ENCODE results near the gene MGAT5B. TPM values are rescaled to one million over a fixed set of nuclear protein-coding genes. Genes with fewer than 3 reads are reported as not detected.

Gene MGAT5B
- total and polyA plus RNA-seq, 4 donors: 0.02 to 0.25 TPM; not detected in 2

DNA sequence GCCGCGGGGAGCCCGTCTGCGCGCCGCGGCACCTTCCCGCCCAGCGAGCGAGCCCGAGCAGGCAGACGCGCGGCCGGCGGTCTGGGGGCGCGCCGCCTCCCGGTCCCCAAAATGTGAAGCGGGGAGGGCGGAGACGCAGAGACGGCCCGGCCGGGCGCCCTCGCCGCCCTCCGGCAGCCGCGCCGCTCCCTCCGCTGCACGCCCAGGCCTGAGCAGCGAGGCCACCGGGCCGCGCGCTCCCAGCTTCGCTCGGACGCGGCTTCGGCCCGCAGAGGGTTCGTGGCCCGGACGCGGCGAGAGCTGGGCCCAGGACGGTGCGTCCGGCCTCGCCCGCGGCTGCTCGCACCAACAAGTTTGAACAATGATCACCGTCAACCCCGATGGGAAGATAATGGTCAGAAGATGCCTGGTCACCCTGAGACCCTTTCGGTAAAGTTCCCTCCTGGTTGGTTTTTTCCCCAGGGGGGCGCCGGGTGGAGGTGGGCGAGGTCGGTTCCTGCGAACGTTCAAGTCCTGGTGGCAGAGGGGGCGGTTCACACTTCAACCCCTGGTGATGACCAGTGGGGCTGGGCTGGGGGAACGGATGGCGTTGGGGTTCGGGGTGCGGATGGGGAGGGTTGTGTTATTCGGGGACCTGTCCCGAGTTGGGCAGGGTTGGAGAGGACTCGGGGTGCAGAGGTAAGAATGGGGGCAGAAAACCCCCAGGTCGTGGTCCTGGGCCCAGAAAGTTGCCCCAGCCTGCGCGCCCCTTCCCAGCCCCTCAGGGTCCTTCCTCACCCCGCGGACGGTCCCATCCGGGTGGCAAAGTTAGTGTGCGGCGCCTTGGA is 678 bp downstream of the MGAT5B start:
- H3K9ac ChIP-seq (ENCODE audit: low read depth in 1 of 2, low read length in 2 of 2): no peak overlapping the region
- no peaks in the 10 kb centered on the region for H3K36me3 ChIP-seq (ENCODE audit: control insufficient read depth in 4 of 4, insufficient read depth in 3 of 4, low read depth in 1 of 4, low read length in 3 of 4)
- peaks cover 5 to 15% (median 9%) of the 10 kb centered on the region in 4 donors for H3K4me1 ChIP-seq (ENCODE audit: control insufficient read depth in 4 of 4, insufficient read depth in 4 of 4, low read length in 3 of 4)
- DNase-seq (ENCODE audit: low spot score): no peak
- 3% methylated on average over 84 of the region's 84 CpGs for WGBS
- no peaks in the 10 kb centered on the region for H3K9me3 ChIP-seq (ENCODE audit: control insufficient read depth in 4 of 4, low read length in 3 of 4)
- peak overlapping the region in 1 of 3 donors; percentile 48 for H3K4me3 ChIP-seq (ENCODE audit: low read depth in 1 of 3, low read length in 3 of 3)
- H3K27me3 ChIP-seq (ENCODE audit: control insufficient read depth in 4 of 4, insufficient read depth in 4 of 4, low read length in 3 of 4): peaks cover 0 to 8% (median 4%) of the 10 kb centered on the region in 4 donors
- no peak overlapping the region for H3K27ac ChIP-seq (ENCODE audit: low read depth in 1 of 2, low read length in 2 of 2)
- TF ChIP-seq NR2F2 (IDR thresholded peaks at IDR 0.05): no peak
- TF ChIP-seq, protein P1, sequence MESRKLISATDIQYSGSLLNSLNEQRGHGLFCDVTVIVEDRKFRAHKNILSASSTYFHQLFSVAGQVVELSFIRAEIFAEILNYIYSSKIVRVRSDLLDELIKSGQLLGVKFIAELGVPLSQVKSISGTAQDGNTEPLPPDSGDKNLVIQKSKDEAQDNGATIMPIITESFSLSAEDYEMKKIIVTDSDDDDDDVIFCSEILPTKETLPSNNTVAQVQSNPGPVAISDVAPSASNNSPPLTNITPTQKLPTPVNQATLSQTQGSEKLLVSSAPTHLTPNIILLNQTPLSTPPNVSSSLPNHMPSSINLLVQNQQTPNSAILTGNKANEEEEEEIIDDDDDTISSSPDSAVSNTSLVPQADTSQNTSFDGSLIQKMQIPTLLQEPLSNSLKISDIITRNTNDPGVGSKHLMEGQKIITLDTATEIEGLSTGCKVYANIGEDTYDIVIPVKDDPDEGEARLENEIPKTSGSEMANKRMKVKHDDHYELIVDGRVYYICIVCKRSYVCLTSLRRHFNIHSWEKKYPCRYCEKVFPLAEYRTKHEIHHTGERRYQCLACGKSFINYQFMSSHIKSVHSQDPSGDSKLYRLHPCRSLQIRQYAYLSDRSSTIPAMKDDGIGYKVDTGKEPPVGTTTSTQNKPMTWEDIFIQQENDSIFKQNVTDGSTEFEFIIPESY (IDR thresholded peaks at IDR 0.05): no peak

DNA sequence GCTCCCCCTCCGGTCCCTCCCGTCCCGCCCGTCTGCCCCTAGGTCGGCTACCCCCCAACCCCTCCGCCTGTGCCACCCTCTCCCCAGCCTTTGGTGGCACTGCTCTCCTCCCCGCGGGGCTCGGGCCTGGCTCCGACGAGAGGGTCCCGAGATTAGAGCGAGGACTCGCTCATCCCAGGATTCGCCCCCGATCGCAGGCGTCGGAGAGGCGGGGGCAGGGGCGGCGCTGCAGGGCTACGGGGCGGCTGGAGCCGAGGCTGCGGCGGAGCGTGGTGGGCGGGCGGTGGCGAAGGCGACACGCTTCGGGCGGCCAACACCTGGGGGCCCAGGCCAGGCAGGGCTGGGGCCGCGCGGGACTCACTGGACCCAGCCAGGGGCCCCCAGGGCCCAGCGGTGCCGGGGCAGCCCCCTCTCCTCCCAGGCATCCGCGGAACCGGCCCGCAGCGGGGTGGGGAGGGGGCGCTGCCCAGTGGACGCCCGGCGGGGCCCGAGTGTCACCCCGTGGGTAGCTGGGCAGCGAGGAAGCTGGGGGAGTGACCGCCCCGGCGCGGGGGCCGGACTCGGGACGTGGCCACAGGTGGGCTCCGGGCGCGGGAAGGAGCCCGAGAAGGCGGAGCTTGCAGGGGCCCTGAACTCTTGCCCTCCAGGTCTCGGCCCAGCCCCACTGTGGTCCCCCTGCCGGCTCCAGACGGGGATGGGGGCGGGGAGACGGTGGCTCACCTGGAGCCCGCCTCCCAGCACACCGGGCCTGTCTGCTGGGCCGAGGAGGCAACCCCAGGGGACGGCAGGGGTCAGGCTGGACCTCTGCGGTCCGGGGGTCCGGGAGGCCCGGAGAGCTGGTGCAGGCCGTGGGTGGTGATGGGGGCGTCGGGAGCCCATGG is 1.5 kb downstream of the MGAT5B start:
- H3K9me3 ChIP-seq (ENCODE audit: control insufficient read depth in 4 of 4, low read length in 3 of 4): no peaks in the 10 kb centered on the region
- no peak for DNase-seq (ENCODE audit: low spot score)
- WGBS: 5% methylated on average over 80 of the region's 80 CpGs
- H3K4me3 ChIP-seq (ENCODE audit: low read depth in 1 of 3, low read length in 3 of 3): no peak overlapping the region
- H3K9ac ChIP-seq (ENCODE audit: low read depth in 1 of 2, low read length in 2 of 2): no peak overlapping the region
- no peak for TF ChIP-seq YY1 (IDR thresholded peaks at IDR 0.05)
- H3K27me3 ChIP-seq (ENCODE audit: control insufficient read depth in 4 of 4, insufficient read depth in 4 of 4, low read length in 3 of 4): peaks cover 0 to 8% (median 4%) of the 10 kb centered on the region in 4 donors
- no peak overlapping the region for H3K27ac ChIP-seq (ENCODE audit: low read depth in 1 of 2, low read length in 2 of 2)
- peaks cover 5 to 15% (median 9%) of the 10 kb centered on the region in 4 donors for H3K4me1 ChIP-seq (ENCODE audit: control insufficient read depth in 4 of 4, insufficient read depth in 4 of 4, low read length in 3 of 4)
- H3K36me3 ChIP-seq (ENCODE audit: control insufficient read depth in 4 of 4, insufficient read depth in 3 of 4, low read depth in 1 of 4, low read length in 3 of 4): no peaks in the 10 kb centered on the region

DNA sequence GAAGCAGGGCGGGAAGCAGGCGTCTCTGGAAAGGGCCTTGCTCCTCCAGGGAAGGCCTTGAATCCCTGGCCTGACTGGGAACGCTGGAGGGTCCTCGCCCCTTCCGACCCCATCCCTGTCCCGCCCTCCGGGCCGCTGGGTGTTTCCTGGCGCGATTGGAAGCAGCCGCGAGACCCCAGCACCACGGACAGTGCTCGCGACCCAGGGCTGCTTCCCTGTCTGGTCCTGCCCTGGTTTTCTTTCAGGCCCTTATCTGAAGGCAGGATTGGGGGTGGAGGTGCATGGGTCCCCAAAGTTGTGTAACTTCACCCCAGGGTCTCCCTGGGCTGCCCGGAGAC is 2.1 kb downstream of the MGAT5B start:
- Histone ChIP-seq H3K36me3 (ENCODE audit: control insufficient read depth in 4 of 4, insufficient read depth in 3 of 4, low read depth in 1 of 4, low read length in 3 of 4) (no peaks in the 10 kb centered on the region), H3K27me3 (ENCODE audit: control insufficient read depth in 4 of 4, insufficient read depth in 4 of 4, low read length in 3 of 4) (peaks cover 0 to 8% (median 4%) of the 10 kb centered on the region in 4 donors), H3K9ac (ENCODE audit: low read depth in 1 of 2, low read length in 2 of 2) (no peak overlapping the region), H3K27ac (ENCODE audit: low read depth in 1 of 2, low read length in 2 of 2) (no peak overlapping the region), H3K4me3 (ENCODE audit: low read depth in 1 of 3, low read length in 3 of 3) (no peak overlapping the region), H3K4me1 (ENCODE audit: control insufficient read depth in 4 of 4, insufficient read depth in 4 of 4, low read length in 3 of 4) (peaks cover 5 to 15% (median 9%) of the 10 kb centered on the region in 4 donors), H3K9me3 (ENCODE audit: control insufficient read depth in 4 of 4, low read length in 3 of 4) (peaks cover 0 to 4% (median 0%) of the 10 kb centered on the region in 4 donors)
- WGBS: 16% methylated on average over 16 of the region's 16 CpGs
- TF ChIP-seq FOXA2 (IDR thresholded peaks at IDR 0.05) (no peak), EGR1 (IDR thresholded peaks at IDR 0.05; ENCODE audit: low read depth in 2 of 2) (no peak)
- no peak for DNase-seq (ENCODE audit: low spot score)

DNA sequence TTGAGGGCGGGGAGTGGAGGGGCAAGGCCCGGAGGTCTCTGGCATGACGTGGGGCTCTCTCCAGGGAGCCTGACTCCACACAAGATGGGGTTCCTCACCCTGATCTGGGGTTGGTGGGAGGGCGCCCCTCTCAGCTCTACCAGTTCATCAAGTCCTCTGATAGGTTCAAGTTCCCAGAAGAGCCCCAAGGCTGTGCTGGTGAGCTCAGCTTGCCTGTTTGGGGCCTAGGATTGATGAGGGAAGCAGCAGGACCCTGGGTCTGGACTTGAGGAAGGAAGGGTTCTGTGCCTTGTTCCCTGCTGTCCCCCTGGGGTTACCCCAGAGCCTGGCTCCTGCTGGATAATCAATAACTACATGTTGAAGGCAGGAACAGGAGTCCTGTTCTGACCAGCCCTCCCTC is 3.5 kb downstream of the MGAT5B start:
- no peak for DNase-seq (ENCODE audit: low spot score)
- Histone ChIP-seq H3K9me3 (ENCODE audit: control insufficient read depth in 4 of 4, low read length in 3 of 4) (peaks cover 0 to 4% (median 0%) of the 10 kb centered on the region in 4 donors), H3K4me3 (ENCODE audit: low read depth in 1 of 3, low read length in 3 of 3) (no peak overlapping the region), H3K27me3 (ENCODE audit: control insufficient read depth in 4 of 4, insufficient read depth in 4 of 4, low read length in 3 of 4) (peaks cover 0 to 8% (median 4%) of the 10 kb centered on the region in 4 donors), H3K4me1 (ENCODE audit: control insufficient read depth in 4 of 4, insufficient read depth in 4 of 4, low read length in 3 of 4) (peaks cover 5 to 15% (median 9%) of the 10 kb centered on the region in 4 donors), H3K27ac (ENCODE audit: low read depth in 1 of 2, low read length in 2 of 2) (no peak overlapping the region), H3K9ac (ENCODE audit: low read depth in 1 of 2, low read length in 2 of 2) (no peak overlapping the region), H3K36me3 (ENCODE audit: control insufficient read depth in 4 of 4, insufficient read depth in 3 of 4, low read depth in 1 of 4, low read length in 3 of 4) (no peaks in the 10 kb centered on the region)
- TF ChIP-seq, protein P2, sequence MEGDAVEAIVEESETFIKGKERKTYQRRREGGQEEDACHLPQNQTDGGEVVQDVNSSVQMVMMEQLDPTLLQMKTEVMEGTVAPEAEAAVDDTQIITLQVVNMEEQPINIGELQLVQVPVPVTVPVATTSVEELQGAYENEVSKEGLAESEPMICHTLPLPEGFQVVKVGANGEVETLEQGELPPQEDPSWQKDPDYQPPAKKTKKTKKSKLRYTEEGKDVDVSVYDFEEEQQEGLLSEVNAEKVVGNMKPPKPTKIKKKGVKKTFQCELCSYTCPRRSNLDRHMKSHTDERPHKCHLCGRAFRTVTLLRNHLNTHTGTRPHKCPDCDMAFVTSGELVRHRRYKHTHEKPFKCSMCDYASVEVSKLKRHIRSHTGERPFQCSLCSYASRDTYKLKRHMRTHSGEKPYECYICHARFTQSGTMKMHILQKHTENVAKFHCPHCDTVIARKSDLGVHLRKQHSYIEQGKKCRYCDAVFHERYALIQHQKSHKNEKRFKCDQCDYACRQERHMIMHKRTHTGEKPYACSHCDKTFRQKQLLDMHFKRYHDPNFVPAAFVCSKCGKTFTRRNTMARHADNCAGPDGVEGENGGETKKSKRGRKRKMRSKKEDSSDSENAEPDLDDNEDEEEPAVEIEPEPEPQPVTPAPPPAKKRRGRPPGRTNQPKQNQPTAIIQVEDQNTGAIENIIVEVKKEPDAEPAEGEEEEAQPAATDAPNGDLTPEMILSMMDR (IDR thresholded peaks at IDR 0.05; ENCODE audit: low read depth, low read length, missing input control): no peak
- TF ChIP-seq, protein P3, sequence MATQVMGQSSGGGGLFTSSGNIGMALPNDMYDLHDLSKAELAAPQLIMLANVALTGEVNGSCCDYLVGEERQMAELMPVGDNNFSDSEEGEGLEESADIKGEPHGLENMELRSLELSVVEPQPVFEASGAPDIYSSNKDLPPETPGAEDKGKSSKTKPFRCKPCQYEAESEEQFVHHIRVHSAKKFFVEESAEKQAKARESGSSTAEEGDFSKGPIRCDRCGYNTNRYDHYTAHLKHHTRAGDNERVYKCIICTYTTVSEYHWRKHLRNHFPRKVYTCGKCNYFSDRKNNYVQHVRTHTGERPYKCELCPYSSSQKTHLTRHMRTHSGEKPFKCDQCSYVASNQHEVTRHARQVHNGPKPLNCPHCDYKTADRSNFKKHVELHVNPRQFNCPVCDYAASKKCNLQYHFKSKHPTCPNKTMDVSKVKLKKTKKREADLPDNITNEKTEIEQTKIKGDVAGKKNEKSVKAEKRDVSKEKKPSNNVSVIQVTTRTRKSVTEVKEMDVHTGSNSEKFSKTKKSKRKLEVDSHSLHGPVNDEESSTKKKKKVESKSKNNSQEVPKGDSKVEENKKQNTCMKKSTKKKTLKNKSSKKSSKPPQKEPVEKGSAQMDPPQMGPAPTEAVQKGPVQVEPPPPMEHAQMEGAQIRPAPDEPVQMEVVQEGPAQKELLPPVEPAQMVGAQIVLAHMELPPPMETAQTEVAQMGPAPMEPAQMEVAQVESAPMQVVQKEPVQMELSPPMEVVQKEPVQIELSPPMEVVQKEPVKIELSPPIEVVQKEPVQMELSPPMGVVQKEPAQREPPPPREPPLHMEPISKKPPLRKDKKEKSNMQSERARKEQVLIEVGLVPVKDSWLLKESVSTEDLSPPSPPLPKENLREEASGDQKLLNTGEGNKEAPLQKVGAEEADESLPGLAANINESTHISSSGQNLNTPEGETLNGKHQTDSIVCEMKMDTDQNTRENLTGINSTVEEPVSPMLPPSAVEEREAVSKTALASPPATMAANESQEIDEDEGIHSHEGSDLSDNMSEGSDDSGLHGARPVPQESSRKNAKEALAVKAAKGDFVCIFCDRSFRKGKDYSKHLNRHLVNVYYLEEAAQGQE (IDR thresholded peaks at IDR 0.05): no peak
- WGBS: 84% methylated on average over 4 of the region's 4 CpGs
